IPS-NIHi7 (cell line): Measurements from ENCODE around the gene ATP10A.

ENCODE experiments used
- DNase-seq: peaks from one replicate; pipeline ENCODE4 v3.0.0; 2012; ENCODE audit warnings: mixed read lengths; ENCODE audit errors: extremely low spot score

ATP10A gene

GRCh38 chr15:25829073-25829472 is 34.1 kb downstream of the ATP10A start:
- no peak for DNase-seq

- no peak for DNase-seq
Observed at GRCh38 chr15:25825207-25825606, 37.9 kb downstream of the ATP10A start.

GRCh38 chr15:25824618-25825017 is 38.5 kb downstream of the ATP10A start:
- no peak for DNase-seq

GRCh38 chr15:25812845-25813244 is 50.3 kb downstream of the ATP10A start:
- DNase-seq, result no peak

- DNase-seq, result no peak
Observed at GRCh38 chr15:25812073-25812472, 51.1 kb downstream of the ATP10A start.

- no peak for DNase-seq
Observed at GRCh38 chr15:25811481-25811906, 51.6 kb downstream of the ATP10A start.

- peak; percentile 52 for DNase-seq
Observed at GRCh38 chr15:25810631-25811091, 52.5 kb downstream of the ATP10A start.

- no peak for DNase-seq
Observed at GRCh38 chr15:25810154-25810553, 53.0 kb downstream of the ATP10A start.

- no peak for DNase-seq
Observed at GRCh38 chr15:25807063-25807462, 56.1 kb downstream of the ATP10A start.

- no peak for DNase-seq
Observed at GRCh38 chr15:25805031-25805430, 58.1 kb downstream of the ATP10A start.

GRCh38 chr15:25804451-25804850 is 58.7 kb downstream of the ATP10A start:
- DNase-seq, result no peak

GRCh38 chr15:25803541-25803940 is 59.6 kb downstream of the ATP10A start:
- DNase-seq, result no peak

GRCh38 chr15:25803036-25803435 is 60.1 kb downstream of the ATP10A start:
- DNase-seq, result no peak

- no peak for DNase-seq
Observed at GRCh38 chr15:25802285-25802830, 60.8 kb downstream of the ATP10A start.

- no peak for DNase-seq
Observed at GRCh38 chr15:25801586-25802284, 61.4 kb downstream of the ATP10A start.

- DNase-seq, result no peak
Observed at GRCh38 chr15:25800761-25801515, 62.2 kb downstream of the ATP10A start.

GRCh38 chr15:25799906-25800700 is 63.0 kb downstream of the ATP10A start:
- no peak for DNase-seq

GRCh38 chr15:25797936-25798901 is 64.9 kb downstream of the ATP10A start:
- DNase-seq, result no peak

GRCh38 chr15:25797511-25797935 is 65.6 kb downstream of the ATP10A start:
- no peak for DNase-seq

GRCh38 chr15:25797035-25797434 is 66.1 kb downstream of the ATP10A start:
- no peak for DNase-seq

- no peak for DNase-seq
Observed at GRCh38 chr15:25796395-25796794, 66.7 kb downstream of the ATP10A start.
